NCI-H1694 (cell line): ENCODE measurements around the gene EPC1.
"Not testable (repeated sequence)": the region's sequence is repeated elsewhere in the genome, so short reads cannot be mapped to it uniquely, and the experiment has no call there.

Source experiments
- DNase-seq: peaks from one replicate; lab custom pipeline; 2025; lab: John Stamatoyannopoulos, UW

EPC1 gene

DNA sequence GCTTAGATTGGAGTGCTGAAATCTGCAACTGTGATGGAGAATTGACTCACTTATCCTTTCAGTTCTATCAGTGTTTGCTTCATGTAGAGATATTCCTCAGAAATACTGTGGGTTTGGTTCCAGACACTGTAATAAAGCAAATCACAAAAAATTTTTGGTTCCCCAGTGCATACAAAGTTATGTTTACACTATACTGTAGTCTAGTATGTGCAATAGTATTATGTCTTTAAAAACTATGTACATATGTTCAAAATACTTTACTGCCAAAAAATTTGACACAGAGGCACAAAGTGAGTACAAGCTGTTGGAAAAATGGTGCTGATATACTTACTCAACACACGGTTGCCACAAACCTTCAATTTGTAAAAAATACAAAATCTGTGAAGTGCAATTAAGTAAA is 112.5 kb downstream of the EPC1 start:
- DNase-seq: no peak

DNA sequence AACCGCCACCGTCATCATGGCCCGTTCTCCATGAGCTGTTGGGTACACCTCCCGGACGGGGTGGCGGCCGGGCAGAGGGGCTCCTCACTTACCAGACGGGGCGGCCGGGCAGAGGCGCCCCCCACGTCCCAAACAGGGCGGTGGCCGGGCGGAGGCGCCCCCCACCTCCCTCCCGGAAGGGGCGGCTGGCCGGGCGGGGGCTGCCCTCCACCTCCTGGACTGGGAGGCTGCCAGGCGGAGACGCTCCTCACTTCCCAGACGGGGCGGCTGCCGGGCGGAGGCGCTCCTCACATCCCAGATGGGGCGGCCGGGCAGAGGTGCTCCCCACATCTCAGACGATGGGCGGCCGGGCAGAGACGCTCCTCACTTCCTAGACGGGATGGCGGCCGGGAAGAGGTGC is 113.6 kb downstream of the EPC1 start:
- not testable (repeated sequence) for DNase-seq

DNA sequence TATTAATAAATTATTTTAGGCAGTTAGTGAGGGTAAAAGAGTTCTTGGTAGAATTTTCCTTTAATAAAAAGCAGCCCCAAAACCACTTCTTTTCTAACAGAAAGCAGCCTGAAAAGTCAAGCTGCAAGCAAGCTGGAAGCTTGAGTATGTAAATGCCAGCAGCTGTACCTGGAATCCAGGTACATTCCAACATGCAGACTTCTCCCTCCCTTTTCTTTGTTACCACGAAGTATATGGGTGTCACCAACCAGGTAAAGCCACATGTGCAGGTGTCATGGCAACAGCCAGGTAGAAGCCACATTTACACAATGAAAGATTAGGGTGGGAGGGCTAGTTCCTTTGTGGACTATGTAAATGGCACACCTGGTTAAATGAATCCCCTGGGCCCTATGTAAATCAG is 114.6 kb downstream of the EPC1 start:
- no peak for DNase-seq

DNA sequence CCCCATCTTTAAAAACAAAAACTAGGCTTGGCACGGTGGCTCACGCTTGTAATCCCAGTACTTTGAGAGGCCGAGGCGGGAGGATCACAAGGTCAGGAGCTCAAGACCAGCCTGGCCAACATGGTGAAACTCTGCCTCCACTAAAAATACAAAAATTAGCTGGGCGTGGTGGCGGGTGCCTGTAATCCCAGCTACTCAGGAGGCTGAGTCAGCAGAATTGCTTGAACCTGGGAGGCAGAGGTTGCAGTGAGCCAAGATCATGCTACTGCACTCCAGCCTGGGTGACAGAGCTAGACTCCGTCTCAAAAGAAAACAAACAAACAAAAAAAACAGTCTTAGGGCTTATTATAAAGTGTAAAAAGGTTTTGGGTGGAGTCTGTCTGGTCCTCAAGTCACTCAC is 117.2 kb downstream of the EPC1 start:
- DNase-seq: not testable (repeated sequence)

DNA sequence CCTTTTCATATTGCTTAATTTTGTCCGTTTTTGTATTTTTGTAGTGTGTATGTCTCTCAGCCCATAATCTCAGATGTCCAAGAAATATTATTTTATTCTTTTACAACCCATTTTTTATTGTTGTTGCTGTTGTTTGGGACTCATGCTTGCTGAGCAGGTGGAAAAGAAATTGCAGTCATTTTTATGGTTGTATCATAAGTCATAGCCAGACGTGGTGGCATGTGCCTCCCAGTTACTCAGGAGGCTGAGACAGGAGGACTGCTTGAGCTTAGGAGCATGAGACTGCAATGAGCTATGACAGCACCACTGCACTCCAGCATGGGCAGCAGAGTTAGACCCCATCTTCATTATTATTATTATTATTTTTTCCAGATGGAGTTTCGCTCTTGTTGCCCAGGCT is 117.8 kb downstream of the EPC1 start:
- no peak for DNase-seq

DNA sequence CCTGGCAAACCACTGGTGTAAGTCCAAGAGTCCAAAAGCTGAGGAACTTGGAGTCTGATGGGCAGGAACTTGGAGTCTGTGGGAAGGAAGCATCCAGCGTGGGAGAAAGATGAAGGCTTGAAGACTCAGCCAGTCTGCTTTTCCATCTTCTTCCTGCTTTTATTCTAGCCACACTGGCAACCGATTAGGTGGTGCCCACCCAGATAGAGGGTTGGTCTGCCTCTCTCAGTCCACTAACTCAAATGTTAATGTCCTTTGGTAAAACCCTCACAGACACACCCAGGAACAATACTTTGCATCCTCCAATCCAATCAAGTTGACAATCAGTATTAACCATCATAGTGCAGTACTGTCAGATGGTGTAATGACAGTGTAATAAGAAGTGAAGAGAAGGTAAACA is 119.2 kb downstream of the EPC1 start:
- DNase-seq: no peak

DNA sequence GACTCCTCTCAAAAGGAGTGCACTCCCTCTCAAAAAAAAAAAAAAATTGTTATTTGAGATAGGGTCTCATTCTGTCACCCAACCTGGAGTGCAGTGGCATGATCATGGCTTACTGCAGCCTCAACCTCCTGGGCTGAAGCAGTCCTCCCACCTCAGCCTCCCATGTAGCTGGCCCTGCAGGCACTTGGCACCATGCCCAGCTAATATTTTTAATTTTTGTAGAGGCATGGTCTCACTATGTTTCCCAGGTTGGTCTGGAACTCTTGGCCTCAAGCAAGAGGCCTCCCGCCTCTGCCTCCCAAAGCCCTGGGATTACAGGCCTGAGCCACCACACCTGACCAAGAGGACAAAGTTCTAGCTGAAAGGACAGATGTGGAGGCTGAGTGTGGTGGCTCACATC is 120.3 kb downstream of the EPC1 start:
- no peak for DNase-seq

DNA sequence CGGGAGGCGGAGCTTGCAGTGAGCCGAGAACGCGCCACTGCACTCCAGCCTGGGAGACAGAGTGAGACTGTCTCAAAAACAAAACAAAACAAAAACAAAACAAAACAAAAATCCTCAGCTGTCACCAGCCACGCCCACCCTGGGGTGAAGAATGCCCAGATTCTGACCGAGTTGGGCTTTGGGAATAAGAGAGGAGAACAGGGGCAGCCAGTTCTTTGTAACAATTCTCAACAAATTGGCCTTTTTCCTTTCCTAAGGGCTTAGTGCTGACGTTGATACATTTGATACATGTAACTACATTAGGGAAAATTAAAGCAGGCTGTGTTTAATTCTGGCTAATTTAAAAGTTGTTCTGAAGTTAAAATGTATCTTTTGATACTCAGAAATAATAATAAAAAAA is 121.0 kb downstream of the EPC1 start:
- no peak for DNase-seq

DNA sequence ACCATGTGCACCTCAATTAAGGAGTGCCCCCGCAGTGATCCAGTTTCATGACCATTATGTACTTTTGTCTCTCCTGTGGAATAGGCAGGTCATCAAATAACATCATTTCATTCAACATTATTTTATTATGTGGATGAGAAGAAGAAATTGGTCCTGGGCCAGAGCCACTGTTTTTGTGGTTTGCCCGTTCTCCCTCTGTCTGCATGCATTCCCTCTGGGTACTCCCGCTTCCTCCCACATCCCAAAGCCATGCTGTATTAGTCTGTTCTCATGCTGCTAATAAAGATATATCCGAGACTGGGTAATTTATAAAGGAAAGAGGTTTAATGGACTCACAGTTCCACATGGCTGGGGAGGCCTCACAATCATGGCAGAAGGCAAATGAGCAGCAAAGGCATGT is 124.6 kb downstream of the EPC1 start:
- not testable (repeated sequence) for DNase-seq

DNA sequence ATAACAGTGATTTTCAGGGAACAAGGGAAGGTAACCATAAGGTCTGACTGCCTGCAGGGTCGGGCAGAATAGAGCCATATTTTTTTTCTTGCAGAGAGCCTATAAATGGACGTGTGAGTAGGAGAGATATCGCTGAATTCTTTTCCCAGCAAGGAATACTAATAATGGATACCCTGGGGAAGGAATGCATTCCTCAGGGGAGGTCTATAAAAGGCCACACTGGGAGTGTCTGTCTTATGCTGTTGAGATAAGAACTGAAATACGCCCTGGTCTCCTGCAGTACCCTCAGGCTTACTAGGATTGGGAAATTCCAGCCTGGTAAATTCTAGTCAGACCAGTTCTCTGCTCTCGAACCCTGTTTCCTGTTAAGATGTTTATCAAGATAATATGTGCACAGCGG is 127.8 kb downstream of the EPC1 start:
- DNase-seq: not testable (repeated sequence)

DNA sequence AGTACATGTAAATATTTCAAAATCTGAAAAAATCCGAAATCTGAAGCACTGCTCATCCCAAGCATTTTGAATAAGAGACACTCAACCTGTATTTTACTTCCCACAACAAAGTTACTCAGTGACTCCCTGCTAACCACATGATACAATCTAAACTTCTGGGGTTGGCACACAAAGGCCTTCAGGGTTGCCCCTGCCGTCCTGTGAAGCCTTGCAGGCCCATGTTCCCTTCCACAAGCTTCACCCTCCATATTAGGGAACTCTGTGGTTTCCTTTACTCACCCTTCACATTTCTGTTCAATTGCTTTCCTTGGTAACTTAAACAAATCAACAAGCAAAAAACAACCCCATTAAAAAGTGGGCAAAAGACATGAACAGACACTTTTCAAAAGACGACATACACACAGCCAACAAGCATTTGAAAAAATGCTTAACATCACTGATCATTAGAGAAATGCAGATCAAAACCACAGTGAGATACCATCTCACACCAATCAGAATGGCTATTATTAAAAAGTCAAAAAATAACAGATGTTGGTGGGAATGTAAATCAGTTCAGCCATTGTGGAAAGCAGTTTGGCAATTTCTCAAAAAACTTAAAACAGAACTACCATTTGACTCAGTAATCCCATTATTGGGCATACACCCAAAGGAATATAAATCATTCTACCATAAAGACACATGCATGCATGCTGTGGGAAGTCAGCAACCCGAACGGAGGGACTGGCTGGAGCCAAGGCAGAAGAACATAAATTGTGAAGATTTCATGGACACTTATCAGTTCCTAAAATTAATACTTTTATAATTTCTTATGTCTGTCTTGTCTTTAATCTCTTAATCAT is 128.5 kb downstream of the EPC1 start:
- DNase-seq: not testable (repeated sequence)
